HG03108 (cell line): Measurements from ENCODE around the gene RAB4A.
"Not testable (repeated sequence)": the region's sequence is repeated elsewhere in the genome, so short reads cannot be mapped to it uniquely, and the experiment has no call there.

Experiments
- ATAC-seq: cut with Tn5 transposase; IDR thresholded peaks from one replicate; pipeline ENCODE4 v1.9.1; 2021; ENCODE audit warnings: moderate library complexity; ENCODE audit not compliant: unreplicated experiment

RAB4A gene

DNA sequence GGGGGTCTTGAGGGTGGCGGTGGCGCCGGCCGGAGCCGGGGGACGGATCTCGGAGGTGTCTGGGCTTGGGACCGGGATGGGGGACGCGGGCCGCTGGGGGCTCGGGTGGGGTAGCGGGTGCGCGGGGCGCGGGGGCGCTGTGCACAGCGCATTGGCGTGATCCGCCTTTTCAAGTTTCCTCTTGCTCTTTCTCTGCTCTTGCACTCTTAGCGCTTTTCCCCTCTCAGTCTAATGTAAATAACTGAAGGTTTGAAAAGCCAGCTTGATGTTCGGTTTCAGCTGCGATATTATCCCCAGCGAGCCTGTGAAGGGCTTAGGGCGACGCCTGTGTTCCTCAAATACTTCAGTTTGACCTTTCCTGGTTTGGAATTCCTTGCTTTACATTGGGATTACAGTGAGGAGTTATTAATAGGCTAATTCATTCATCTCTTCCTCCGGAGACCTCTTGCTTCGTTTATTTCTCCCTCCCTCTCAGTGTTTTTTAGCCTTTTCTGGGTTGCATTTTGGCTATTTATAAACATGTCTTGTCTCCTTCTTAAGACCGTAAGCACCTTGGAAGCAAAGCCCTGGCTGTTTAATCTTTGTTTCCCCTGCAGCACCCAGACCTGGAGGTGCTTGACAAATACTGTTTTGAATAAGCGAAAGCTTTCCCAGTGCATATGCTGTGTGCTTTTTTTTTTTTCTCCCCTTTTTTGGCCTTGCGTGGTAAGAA is 693 bp downstream of the RAB4A start:
- ATAC-seq, result peak; percentile 35

GRCh38 chr1:229272164-229273158 is 1.6 kb downstream of the RAB4A start:
- no peak for ATAC-seq

DNA sequence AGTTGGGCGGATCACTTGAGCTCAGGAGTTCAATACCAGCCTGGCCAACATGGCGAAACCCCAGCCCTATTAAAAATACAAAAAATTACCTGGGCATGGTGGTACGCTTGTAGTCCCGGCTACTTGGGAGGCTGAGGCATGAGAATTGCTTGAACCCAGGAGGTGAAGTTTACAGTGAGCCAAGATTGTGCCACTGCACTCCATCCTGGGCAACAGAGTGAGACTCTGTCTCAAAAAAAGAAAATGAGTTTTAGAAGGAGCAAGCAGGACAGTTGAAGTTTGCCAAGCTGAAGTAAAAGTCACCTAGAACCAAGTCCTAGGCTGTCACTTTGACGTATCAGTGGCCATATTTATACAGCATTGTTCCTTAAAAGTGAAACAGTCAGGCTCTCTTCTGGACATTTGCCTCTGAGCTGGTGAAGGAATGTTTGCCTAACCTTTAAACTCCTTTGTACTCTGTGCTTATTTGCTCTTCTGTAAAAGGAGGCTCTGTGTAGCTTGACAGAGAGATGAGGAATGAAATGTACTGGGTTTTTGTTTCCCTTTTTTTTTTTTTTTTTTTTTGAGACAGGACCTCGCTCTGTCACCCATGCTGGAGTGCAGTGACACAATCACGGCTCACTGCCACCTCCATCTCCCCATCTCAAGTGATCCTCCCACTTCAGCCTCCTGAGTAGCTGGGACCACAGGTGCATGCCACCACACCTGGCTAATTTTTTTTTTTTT is 2.8 kb downstream of the RAB4A start:
- ATAC-seq, result no peak

DNA sequence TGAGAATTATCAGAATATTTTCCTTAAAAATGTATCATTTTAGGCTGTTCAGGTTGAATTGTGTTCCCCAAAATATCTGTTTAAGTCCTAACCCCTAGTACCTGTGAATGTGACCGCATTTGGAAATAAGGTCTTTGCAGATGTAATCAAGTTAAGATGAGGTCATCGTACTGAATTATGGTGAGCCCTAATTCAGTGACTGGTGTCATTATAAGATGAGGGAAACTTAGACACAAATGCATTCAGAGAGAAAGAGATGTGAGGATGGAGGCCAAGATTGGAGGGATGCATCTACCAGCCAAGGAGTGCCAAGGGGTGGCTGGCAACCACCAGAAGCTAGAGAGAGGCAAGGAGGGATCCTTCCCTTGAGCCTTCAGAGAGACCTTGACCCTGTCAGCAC is 4.1 kb downstream of the RAB4A start:
- ATAC-seq, result no peak

GRCh38 chr1:229278120-229278741 is 7.3 kb downstream of the RAB4A start:
- ATAC-seq, result no peak

DNA sequence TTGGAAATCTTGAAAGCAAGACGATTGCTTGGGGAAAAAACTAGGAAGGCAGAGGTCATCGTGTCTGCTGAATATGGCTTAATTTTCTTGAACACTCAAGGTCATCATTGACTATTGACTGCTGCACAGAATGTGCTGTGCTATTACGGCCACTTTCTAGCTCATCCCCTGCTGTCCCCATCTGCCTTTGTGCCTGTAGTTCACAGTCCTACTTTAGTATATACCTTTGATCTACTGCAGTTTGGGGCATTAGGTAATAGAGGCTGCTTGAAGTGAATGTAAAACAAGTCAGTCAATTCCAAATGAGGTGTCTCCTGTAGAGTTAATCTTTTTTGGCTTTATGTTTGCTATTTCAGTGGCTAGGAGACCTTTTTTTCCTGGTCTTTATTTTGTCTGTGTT is 8.3 kb downstream of the RAB4A start:
- ATAC-seq, result no peak

- ATAC-seq, result no peak
Measured at GRCh38 chr1:229280037-229280828, 9.3 kb downstream of the RAB4A start.

DNA sequence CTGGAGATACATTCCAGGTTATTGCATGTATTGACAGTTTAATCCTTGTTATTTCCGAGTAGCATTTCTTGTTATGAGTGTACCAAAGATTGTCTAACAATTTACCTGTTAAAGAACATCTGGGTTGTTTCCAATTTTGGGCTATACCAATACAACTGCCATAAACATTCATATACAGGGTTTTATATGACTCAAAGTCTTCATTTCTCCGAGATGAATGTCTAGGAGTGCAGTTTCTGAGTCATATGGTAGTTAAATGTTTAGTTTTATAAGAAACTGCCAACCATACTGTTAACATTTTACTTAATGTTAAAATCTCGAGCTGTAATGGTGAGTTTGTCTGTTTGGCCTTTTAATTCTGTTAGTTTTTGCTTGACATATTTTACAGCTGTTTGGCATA is 10.0 kb downstream of the RAB4A start:
- ATAC-seq, result no peak

- no peak for ATAC-seq
Measured at GRCh38 chr1:229281339-229281926, 10.5 kb downstream of the RAB4A start.

DNA sequence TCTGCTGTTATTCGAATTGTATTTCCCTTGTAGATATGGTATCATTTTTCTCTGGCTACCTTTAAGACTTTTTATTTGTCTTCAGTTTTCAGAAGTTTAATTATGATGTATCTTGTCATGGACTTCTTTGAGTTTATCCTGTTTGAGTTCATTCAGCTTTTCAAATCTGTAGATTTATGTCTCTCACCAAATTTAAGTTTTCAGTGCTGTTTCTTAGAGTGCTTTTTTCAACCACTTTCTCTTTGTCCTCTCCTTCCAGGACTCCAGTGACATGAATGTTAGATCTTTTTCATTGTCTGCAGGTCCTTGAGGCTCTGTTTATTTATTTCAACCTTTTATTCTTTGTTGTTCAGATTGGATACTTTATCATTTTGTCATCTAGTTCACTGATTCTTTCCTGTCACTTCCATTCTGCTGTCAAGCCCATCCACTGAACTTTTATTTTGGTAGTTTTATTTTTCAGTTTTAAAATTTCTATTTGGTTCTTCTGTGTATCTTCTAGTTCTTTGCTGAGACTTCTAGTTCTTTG is 11.4 kb downstream of the RAB4A start:
- no peak for ATAC-seq

DNA sequence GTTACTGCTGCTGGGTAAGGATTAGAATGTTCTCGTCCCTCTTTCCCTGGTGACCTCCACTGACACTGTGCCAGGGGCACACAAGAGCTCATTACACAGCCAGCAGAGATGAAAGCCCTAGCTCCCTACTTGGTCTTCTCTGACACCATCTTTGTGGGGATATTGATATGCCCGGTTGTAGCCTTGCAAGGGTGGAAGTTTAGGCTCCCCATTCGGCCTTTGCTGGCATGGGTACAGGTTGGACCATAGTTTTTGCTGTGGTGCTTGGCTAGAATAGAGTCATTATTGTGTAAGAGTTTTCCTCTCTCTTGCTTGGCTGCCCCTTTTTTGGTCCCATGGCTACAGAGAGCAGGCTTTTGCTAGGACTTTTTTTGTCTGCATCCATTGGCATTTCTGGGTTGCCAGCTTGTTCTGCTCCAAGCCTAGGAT is 12.3 kb downstream of the RAB4A start:
- ATAC-seq, result no peak

DNA sequence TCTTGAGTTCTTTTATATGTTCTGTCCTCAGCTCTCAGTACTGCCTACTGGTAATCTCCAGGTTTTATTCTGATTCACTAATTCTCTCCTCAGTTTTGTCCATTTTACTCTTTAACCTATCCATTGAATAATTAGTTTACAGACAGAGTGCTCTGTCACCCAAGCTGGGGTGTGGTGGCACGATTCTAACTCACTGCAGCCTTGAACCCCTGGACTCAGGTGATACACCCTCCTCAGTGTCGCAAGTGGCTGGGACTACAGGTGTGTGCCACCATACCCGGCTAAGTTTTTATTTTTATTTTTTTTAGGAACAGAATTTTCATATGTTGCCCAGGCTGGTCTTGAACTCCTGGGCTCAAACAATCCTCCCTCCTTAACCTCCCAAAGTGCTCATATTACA is 14.0 kb downstream of the RAB4A start:
- ATAC-seq, result no peak

- ATAC-seq, result no peak
Measured at GRCh38 chr1:229285440-229285839, 14.5 kb downstream of the RAB4A start.

- no peak for ATAC-seq
Measured at GRCh38 chr1:229286099-229286766, 15.3 kb downstream of the RAB4A start.

DNA sequence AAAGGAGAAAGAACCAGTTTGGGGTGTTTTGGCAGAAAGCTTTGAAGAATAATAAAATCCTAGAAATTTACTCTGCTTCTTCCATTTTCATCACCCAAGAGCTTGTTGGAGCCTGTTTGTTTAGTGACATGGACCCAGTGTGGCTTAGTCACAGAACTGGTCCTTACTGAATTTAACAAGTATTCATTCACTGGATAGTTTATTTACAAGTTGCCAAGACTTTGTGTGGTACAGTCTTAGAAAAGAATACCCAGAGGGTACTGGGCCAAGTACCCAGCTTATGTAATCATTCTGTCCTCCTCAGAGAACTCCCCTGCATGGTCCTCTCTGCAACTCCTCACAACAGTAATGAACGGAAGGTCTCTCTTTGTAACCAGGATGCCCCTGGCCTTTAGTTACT is 16.4 kb downstream of the RAB4A start:
- no peak for ATAC-seq

GRCh38 chr1:229288516-229288915 is 17.6 kb downstream of the RAB4A start:
- ATAC-seq, result no peak

DNA sequence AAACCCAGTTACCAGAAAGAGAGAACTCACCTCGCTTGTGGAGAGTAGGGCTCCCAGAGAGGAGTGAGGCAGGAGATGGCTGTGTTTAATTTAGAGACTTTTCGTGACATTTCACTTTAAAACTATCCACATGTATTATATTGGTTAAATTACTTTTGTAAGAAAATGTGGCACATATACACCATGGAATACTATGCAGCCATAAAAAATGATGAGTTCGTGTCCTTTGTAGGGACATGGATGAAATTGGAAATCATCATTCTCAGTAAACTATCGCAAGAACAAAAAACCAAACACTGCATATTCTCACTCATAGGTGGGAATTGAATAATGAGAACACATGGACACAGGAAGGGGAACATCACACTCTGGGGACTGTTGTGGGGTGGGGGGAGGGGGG is 20.8 kb downstream of the RAB4A start:
- not testable (repeated sequence) for ATAC-seq

DNA sequence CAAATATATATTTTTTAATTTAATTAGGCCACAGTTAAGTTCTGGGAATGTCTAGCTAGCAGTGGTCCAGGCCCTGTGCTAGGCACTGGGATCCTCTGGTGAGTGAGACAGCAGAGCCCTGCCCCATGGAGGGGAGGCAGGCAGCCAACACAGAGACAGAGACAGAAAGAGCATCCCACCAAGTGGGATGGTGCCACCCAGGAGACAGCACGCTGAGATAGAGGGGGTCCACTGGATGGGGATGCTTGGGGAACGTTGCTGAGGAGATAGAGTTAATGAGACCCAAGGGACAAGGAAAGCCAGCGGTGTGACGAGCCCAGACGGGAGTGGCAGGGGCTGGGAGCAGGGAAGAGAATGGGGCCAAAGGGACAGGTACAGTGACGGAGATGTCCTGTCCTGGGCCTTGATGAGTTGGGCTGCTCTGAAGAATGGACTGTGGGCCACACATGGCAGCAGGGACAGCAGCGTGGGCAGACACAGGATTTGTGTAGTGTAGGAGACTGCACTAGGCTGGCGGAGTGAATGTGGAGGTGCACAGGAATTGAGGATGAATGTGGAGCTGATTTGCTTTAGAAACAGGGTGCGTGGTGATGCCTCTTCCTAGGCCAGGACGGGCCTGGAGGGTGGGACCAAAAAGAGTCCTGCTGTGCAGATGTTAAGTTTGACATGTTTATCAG is 22.8 kb downstream of the RAB4A start:
- ATAC-seq, result no peak
